Measurements from ENCODE around the gene TBC1D26.

- TF ChIP-seq, protein P1, sequence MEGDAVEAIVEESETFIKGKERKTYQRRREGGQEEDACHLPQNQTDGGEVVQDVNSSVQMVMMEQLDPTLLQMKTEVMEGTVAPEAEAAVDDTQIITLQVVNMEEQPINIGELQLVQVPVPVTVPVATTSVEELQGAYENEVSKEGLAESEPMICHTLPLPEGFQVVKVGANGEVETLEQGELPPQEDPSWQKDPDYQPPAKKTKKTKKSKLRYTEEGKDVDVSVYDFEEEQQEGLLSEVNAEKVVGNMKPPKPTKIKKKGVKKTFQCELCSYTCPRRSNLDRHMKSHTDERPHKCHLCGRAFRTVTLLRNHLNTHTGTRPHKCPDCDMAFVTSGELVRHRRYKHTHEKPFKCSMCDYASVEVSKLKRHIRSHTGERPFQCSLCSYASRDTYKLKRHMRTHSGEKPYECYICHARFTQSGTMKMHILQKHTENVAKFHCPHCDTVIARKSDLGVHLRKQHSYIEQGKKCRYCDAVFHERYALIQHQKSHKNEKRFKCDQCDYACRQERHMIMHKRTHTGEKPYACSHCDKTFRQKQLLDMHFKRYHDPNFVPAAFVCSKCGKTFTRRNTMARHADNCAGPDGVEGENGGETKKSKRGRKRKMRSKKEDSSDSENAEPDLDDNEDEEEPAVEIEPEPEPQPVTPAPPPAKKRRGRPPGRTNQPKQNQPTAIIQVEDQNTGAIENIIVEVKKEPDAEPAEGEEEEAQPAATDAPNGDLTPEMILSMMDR (IDR thresholded peaks at IDR 0.05; ENCODE audit: low read depth, low read length) = no peak
- no peak for TF ChIP-seq EZH2phosphoT487 (IDR thresholded peaks at IDR 0.05; ENCODE audit: low read depth)
Measured at GRCh38 chr17:15783461-15783860, 51.4 kb downstream of the TBC1D26 start.
